ENCODE data around the gene PTPRM. TPM values are rescaled to one million over a fixed set of nuclear protein-coding genes. Genes with fewer than 3 reads are reported as not detected.

PTPRM gene
- total and polyA plus RNA-seq, 2 of the 8 experiments (the other 6 are each of a cell fraction or from before 2014, with no cell fraction given), result 4.1 to 7.0 TPM

DNA sequence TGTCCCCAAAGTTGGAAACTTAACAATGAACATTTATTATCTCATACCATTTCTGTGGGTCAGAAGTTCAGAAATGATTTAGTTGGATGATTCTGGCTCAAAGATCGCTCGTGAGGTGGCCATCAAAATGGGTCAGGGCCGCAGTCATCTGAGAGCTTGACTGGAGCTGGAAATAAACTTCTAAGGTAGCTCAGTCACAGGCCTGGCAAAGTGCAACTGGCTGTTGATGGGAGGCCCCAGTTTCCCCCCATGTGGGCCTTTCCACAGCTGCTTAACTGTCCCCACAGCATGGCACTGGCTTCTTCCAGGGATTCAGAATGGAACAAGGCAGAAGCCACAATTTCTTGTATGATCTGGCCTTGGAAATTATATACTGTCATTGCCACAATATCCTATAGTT, 842.0 kb downstream of the PTPRM start:
- FAIRE-seq (no peak), DNase-seq (ENCODE audit: low read depth in 1 of 2, low spot score in 2 of 2) (no peak)
- no peak overlapping the region for H2AFZ ChIP-seq (ENCODE audit: low read length)
- no peak overlapping the region for H3K56ac ChIP-seq (replicated peaks; ENCODE audit: insufficient read length, low read depth, low read length)
- H2BK12ac ChIP-seq (ENCODE audit: low read depth, low read length), result no peak overlapping the region
- POLR2A ChIA-PET (ENCODE audit: partially characterized antibody), result no interaction called here
- no peak overlapping the region for H3K14ac ChIP-seq (ENCODE audit: insufficient read length)
- no peak overlapping the region for H3K4ac ChIP-seq (replicated peaks; ENCODE audit: insufficient read length, low read depth, low read length)
- H2BK20ac ChIP-seq (ENCODE audit: low read length), result no peak overlapping the region
- no peak overlapping the region for H3K23ac ChIP-seq (ENCODE audit: insufficient read length)
- H3K4me2 ChIP-seq (ENCODE audit: insufficient read depth in 1 of 2, low read depth in 2 of 2, low read length in 2 of 2), result no peak overlapping the region
- H2BK120ac ChIP-seq (replicated peaks; ENCODE audit: low read depth, low read length), result no peak overlapping the region
- H2AK5ac ChIP-seq (ENCODE audit: low read depth, low read length), result no peak overlapping the region
- no peak overlapping the region for H2BK15ac ChIP-seq (ENCODE audit: low read length)
- no peaks in the 10 kb centered on the region for H3K79me2 ChIP-seq (ENCODE audit: control insufficient read depth in 1 of 2, insufficient read depth in 2 of 2, low read length in 2 of 2)
- no peak overlapping the region for H3K27ac ChIP-seq (ENCODE audit: low read depth, low read length)
- no peak overlapping the region for H3K18ac ChIP-seq (ENCODE audit: extremely low read depth, low read length)
- 85% methylated on average over 3 of the region's 3 CpGs; no CpG with 5 or more reads in 1 of the 2 experiments for WGBS, 2 experiments (ENCODE audit: extremely low coverage in 1 of 2, insufficient coverage in 1 of 2, insufficient read length in 1 of 2, insufficient replicate concordance in 2 of 2, low coverage in 1 of 2, low lambda C conversion rate in 2 of 2, missing lambda C conversion rate in 1 of 2)
- H3K36me3 ChIP-seq (ENCODE audit: control insufficient read depth in 2 of 4, insufficient read depth in 4 of 4, low read length in 3 of 4), result no peaks in the 10 kb centered on the region
- H2BK5ac ChIP-seq (ENCODE audit: low read depth, low read length), result no peak overlapping the region
- no peak overlapping the region for H4K5ac ChIP-seq (ENCODE audit: insufficient read length, low read depth, low read length)
- H4K91ac ChIP-seq (replicated peaks; ENCODE audit: insufficient read length, low read length), result no peak overlapping the region
- H3K79me1 ChIP-seq (ENCODE audit: low read depth, low read length), result no peaks in the 10 kb centered on the region; the same call in 1 of the 2 replicates
- no peaks in the 10 kb centered on the region for H3K4me1 ChIP-seq (replicated peaks in 1 of 4; ENCODE audit: control insufficient read depth in 3 of 4, insufficient read depth in 4 of 4, low read length in 3 of 4)
- no peaks in the 10 kb centered on the region for H3K27me3 ChIP-seq (replicated peaks in 1 of 4; ENCODE audit: control insufficient read depth in 3 of 4, extremely low read depth in 1 of 4, insufficient read depth in 3 of 4, low read length in 3 of 4)
- no peaks in the 10 kb centered on the region for H4K20me1 ChIP-seq (replicated peaks in 1 of 2; ENCODE audit: control insufficient read depth in 1 of 2, insufficient read depth in 2 of 2, low read length in 2 of 2)
- no peaks in the 10 kb centered on the region for H3K23me2 ChIP-seq (ENCODE audit: low read depth, low read length)
- no peak overlapping the region for H3K9ac ChIP-seq (replicated peaks in 1 of 4; ENCODE audit: extremely low read depth in 1 of 4, low read depth in 3 of 4, low read length in 3 of 4)
- H3K9me3 ChIP-seq (ENCODE audit: insufficient read depth in 2 of 2, low read depth in 1 of 2, low read length in 1 of 2), result peaks cover 5 to 13% of the 10 kb centered on the region in 2 experiments; a peak in 3 of 4 replicates
- CTCF ChIA-PET (ENCODE audit: partially characterized antibody), result interaction anchor here (2.3 kb wide), 1 partner anchor 19 kb away, joined by 4 read pairs; no protein-coding TSS in a partner anchor
- H4K8ac ChIP-seq (ENCODE audit: extremely low read depth, insufficient read depth, low read length), result no peak overlapping the region
- H3K4me3 ChIP-seq (ENCODE audit: extremely low read depth in 1 of 4, insufficient read depth in 2 of 4, low read depth in 3 of 4, low read length in 4 of 4), result no peak overlapping the region
- TF ChIP-seq CHD2 (IDR thresholded peaks at IDR 0.05; ENCODE audit: low read length), result no peak
- TF ChIP-seq CTBP2 (IDR thresholded peaks at IDR 0.05; ENCODE audit: borderline replicate concordance, insufficient read depth, insufficient read length, low read length), result no peak
- TF ChIP-seq SIX5 (IDR thresholded peaks at IDR 0.05; ENCODE audit: low read depth, low read length), result no peak
- TF ChIP-seq KDM5A (IDR thresholded peaks at IDR 0.05; ENCODE audit: low read length), result no peak
- no peak for TF ChIP-seq RBBP5 (IDR thresholded peaks at IDR 0.05; ENCODE audit: borderline replicate concordance, low read depth, low read length)
- TF ChIP-seq HDAC2 (IDR thresholded peaks at IDR 0.05; ENCODE audit: borderline replicate concordance in 1 of 2, low read depth in 2 of 2, low read length in 2 of 2), result no peak
- no peak for TF ChIP-seq SP1 (IDR thresholded peaks at IDR 0.05; ENCODE audit: low read depth, low read length)
- TF ChIP-seq, protein P1, sequence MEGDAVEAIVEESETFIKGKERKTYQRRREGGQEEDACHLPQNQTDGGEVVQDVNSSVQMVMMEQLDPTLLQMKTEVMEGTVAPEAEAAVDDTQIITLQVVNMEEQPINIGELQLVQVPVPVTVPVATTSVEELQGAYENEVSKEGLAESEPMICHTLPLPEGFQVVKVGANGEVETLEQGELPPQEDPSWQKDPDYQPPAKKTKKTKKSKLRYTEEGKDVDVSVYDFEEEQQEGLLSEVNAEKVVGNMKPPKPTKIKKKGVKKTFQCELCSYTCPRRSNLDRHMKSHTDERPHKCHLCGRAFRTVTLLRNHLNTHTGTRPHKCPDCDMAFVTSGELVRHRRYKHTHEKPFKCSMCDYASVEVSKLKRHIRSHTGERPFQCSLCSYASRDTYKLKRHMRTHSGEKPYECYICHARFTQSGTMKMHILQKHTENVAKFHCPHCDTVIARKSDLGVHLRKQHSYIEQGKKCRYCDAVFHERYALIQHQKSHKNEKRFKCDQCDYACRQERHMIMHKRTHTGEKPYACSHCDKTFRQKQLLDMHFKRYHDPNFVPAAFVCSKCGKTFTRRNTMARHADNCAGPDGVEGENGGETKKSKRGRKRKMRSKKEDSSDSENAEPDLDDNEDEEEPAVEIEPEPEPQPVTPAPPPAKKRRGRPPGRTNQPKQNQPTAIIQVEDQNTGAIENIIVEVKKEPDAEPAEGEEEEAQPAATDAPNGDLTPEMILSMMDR (IDR thresholded peaks at IDR 0.05; ENCODE audit: control extremely low read depth in 1 of 3, insufficient read depth in 1 of 3, low read depth in 1 of 3, low read length in 3 of 3), result no peak
- TF ChIP-seq SP4 (IDR thresholded peaks at IDR 0.05; ENCODE audit: low read length), result no peak
- TF ChIP-seq TAF7 (optimal IDR thresholded peaks at IDR 0.05; ENCODE audit: borderline replicate concordance, low read depth, low read length), result no peak
